GM23338 (cell line): ENCODE data around the gene MACROD1. TPM values are rescaled to one million over a fixed set of nuclear protein-coding genes. Genes with fewer than 3 reads are reported as not detected.

Source experiments
- POLR2AphosphoS5 ChIP-seq: IDR thresholded peaks from 2 replicates; pipeline ENCODE4 v1.6.1; 2016; ENCODE audit warnings: antibody characterized with exemption, low read depth
- REST ChIP-seq: IDR thresholded peaks from one replicate; pipeline ENCODE4 v1.6.1; 2018; ENCODE audit warnings: antibody characterized with exemption; ENCODE audit not compliant: unreplicated experiment
- ZNF114 ChIP-seq: fragments of 250-450 bp; sonication (Bioruptor Pico); IDR thresholded peaks from 2 replicates; pipeline ENCODE4 v1.5.0; 2020; ENCODE audit warnings: mild to moderate bottlenecking, moderate library complexity
- ZNF331 ChIP-seq: fragments of 250-450 bp; sonication (Bioruptor Pico); IDR thresholded peaks from 2 replicates; pipeline ENCODE4 v1.5.0; 2020; ENCODE audit warnings: low read depth, mild to moderate bottlenecking, moderate library complexity
- ZNF462 ChIP-seq: fragments of 250-450 bp; sonication (Bioruptor Pico); IDR thresholded peaks from 2 replicates; pipeline ENCODE4 v1.5.0; 2020; ENCODE audit warnings: mild to moderate bottlenecking, moderate library complexity
- polyA plus RNA-seq: library from polyadenylated mRNA; unstranded; fragments of >200 nt; fragmentation: Nextera tagmentation; extraction: Ambion mirVana; gene quantifications from 2 replicates; pipeline ENCODE4 v1.2.1, GENCODE V29; 2016
- total RNA-seq: library from RNA; depleted of rRNA; stranded (reverse); fragments of >200 nt; shearing (Covaris generic); gene quantifications from 2 replicates; pipeline ENCODE4 v1.2.3, GENCODE V29; 2014

Gene MACROD1
- total and polyA plus RNA-seq, 2 experiments from 2014 or later: 33.0 to 51.6 TPM

DNA sequence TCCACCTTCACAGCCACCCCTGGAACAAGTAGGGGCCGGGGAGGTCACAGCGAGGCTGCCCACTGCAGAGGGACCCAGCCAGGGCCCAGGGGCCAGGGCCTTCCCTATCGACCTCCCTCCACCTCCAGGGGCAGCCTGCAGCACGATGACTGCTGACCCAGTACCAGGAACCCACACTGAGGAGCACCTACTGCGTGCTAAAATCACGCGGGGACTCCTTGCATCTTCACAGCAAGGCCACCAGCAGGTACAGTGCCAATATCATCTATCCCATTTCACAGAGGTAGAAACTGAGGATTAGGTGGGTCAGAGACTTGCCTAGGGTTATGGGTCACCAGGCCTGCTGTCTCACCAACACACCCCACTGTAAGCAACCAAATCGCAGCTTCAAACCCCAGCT is 14.6 kb downstream of the MACROD1 start (continued):
- no peak for TF ChIP-seq ZNF462 (CRISPR knock-in tag)
- no peak for TF ChIP-seq REST
- no peak for TF ChIP-seq ZNF114 (CRISPR knock-in tag)
- TF ChIP-seq ZNF331: no peak
- TF ChIP-seq POLR2AphosphoS5: no peak
